Lower lobe of right lung (tissue), 2 donors: ENCODE data around the gene ANKS3. TPM values are rescaled to one million over a fixed set of nuclear protein-coding genes. Genes with fewer than 3 reads are reported as not detected.

Experiments used
- ATAC-seq, 2 donors: fragments of 200-7000 bp; cut with Tn5 transposase; one replicate each; pipeline ENCODE4 v1.9.1; 2020 to 2022; ENCODE audit warnings: mild to moderate bottlenecking in 2 of 2, moderate library complexity in 2 of 2
- DNase-seq: peaks from one replicate; pipeline ENCODE4 v3.0.0-alpha.2; 2020
- H3K27ac ChIP-seq: fragments of 200-600 bp; one replicate; pipeline ENCODE4 v1.8.0; 2022
- H3K27me3 ChIP-seq: fragments of 200-600 bp; one replicate; pipeline ENCODE4 v1.8.0; 2022; ENCODE audit warnings: low read depth
- H3K36me3 ChIP-seq: fragments of 200-600 bp; one replicate; pipeline ENCODE4 v1.8.0; 2022; ENCODE audit warnings: mild to moderate bottlenecking
- H3K4me1 ChIP-seq: fragments of 200-600 bp; one replicate; pipeline ENCODE4 v1.8.0; 2022
- H3K4me3 ChIP-seq: fragments of 200-600 bp; one replicate; pipeline ENCODE4 v1.8.0; 2022; ENCODE audit warnings: mild to moderate bottlenecking
- H3K9me3 ChIP-seq: fragments of 200-600 bp; one replicate; pipeline ENCODE4 v1.8.0; 2022
- intact Hi-C: fragments of 100-400 bp; cut with DNase I; formaldehyde crosslinking; loops from one replicate; pipeline ENCODE4 v1.11.0; 2022
- total RNA-seq: library from RNA; stranded (reverse); fragmentation: NEBNext Ultra II Directional; extraction: Animal tissue kit (Norgen Biotek cat#: 25700); gene quantifications from one replicate; pipeline ENCODE4 v1.2.1, GENCODE V29; 2021
- TF ChIP-seq, protein P1 (sequence below): fragments of 200-600 bp; IDR thresholded peaks from one replicate; pipeline ENCODE4 v1.8.0; 2022; ENCODE audit warnings: antibody characterized with exemption, mild to moderate bottlenecking
- donor health status: DM: no; HTN: yes; CAD: no; lungs with severe emphysema.

Gene ANKS3
- total RNA-seq, 1 donor from 2014 or later = 20.6 TPM

DNA sequence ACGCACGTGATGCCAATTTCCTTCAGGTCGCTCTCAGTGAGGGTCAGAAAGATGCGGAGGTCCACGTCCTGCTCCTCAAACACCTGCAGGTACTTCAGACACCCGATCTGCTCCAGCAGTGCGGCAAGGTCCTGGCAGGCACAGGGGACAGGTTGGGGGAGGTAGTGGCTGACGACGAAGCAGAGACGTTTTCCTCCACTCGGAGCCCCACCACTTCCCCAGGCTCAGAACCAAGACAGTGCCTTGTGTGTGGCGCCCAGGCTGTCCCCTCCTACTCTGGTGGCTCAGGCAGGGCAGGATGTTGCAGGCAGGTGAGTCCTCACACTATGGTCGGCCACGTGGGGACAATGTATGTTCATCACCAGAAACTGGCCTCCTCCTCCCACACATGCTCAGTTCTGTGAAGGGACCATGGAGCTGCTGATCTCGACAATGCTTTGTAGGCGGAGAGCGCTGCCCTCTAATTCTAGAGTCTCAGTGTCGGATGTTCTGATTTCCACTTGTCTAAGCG, 35.0 kb downstream of the ANKS3 start:
- Histone ChIP-seq H3K36me3 (peaks cover 86% of the 10 kb centered on the region), H3K9me3 (no peaks in the 10 kb centered on the region), H3K27ac (no peak overlapping the region), H3K27me3 (no peaks in the 10 kb centered on the region), H3K4me1 (peaks cover 11% of the 10 kb centered on the region), H3K4me3 (no peak overlapping the region)
- ATAC-seq (no peak), DNase-seq (no peak)
- TF ChIP-seq, protein P1, sequence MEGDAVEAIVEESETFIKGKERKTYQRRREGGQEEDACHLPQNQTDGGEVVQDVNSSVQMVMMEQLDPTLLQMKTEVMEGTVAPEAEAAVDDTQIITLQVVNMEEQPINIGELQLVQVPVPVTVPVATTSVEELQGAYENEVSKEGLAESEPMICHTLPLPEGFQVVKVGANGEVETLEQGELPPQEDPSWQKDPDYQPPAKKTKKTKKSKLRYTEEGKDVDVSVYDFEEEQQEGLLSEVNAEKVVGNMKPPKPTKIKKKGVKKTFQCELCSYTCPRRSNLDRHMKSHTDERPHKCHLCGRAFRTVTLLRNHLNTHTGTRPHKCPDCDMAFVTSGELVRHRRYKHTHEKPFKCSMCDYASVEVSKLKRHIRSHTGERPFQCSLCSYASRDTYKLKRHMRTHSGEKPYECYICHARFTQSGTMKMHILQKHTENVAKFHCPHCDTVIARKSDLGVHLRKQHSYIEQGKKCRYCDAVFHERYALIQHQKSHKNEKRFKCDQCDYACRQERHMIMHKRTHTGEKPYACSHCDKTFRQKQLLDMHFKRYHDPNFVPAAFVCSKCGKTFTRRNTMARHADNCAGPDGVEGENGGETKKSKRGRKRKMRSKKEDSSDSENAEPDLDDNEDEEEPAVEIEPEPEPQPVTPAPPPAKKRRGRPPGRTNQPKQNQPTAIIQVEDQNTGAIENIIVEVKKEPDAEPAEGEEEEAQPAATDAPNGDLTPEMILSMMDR = no peak
- intact Hi-C loops = no loop called here

DNA sequence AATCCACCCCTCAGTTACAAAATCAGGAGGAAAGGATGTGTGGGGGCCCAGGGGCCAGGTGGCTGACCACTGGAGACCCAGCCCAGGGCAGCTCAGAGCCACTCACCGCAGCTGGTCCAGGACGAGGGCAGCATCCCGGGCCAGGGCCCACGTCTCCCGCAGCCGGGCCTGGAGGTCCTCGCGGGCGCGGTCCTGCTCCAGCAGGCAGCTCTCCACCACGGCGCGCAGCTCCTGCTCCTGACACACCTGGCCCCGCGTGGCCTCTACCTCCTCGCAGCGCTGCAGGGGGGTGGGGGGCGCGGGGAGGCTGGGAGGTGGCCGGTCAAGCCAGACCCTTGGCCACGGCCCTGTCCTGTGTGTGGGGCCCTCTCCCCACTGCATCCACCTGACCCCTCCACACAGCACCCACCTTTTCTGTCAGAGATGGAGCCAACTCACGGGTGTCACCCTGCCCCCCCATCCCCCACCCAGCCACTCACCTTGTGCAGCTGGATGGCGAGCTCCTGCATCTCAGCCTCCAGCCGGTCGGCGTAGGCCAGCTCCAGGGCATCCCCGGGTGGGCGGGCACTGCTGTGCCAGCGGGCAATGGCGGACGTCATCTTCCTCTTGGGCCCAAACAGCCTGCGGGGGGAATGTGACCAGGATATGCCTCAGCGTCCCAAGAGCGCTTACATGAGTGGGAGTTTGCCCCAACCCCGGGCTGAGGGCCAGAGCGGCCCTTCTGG, 35.6 kb downstream of the ANKS3 start:
- peaks cover 11% of the 10 kb centered on the region for H3K4me1 ChIP-seq
- H3K9me3 ChIP-seq = no peaks in the 10 kb centered on the region
- TF ChIP-seq, protein P1 = no peak
- H3K36me3 ChIP-seq = peaks cover 79% of the 10 kb centered on the region
- ATAC-seq (no peak), DNase-seq (no peak)
- no peak overlapping the region for H3K27ac ChIP-seq
- H3K27me3 ChIP-seq = no peaks in the 10 kb centered on the region
- no peak overlapping the region for H3K4me3 ChIP-seq
- intact Hi-C loops = no loop called here

DNA sequence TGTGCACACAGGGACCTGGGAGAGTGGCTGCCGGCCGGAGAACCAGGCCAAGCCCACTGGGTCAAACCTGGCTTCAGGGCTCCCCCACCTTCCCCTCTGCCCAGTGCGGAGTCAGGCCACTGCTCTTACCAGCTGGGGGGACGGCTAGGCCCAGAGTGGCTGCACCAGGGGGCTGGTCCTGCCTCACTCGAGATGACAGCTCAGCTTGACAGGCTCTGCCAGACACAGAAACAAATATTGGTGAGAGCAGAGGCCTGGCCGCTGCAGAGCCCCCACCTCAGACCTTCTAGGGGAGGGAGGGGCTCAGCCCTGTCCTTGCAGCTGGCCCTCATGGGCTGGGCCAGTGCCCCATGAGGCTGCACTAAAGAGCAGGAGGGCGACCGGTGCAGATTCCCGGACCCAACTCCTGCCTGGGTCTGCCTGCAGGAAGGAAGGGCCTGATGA, 36.2 kb downstream of the ANKS3 start:
- no peaks in the 10 kb centered on the region for H3K27me3 ChIP-seq
- DNase-seq (no peak), ATAC-seq (no peak)
- H3K4me1 ChIP-seq = peaks cover 15% of the 10 kb centered on the region
- H3K9me3 ChIP-seq = no peaks in the 10 kb centered on the region
- TF ChIP-seq, protein P1 = no peak
- peaks cover 78% of the 10 kb centered on the region for H3K36me3 ChIP-seq
- H3K27ac ChIP-seq = no peak overlapping the region
- H3K4me3 ChIP-seq = no peak overlapping the region
- intact Hi-C loops = no loop called here

DNA sequence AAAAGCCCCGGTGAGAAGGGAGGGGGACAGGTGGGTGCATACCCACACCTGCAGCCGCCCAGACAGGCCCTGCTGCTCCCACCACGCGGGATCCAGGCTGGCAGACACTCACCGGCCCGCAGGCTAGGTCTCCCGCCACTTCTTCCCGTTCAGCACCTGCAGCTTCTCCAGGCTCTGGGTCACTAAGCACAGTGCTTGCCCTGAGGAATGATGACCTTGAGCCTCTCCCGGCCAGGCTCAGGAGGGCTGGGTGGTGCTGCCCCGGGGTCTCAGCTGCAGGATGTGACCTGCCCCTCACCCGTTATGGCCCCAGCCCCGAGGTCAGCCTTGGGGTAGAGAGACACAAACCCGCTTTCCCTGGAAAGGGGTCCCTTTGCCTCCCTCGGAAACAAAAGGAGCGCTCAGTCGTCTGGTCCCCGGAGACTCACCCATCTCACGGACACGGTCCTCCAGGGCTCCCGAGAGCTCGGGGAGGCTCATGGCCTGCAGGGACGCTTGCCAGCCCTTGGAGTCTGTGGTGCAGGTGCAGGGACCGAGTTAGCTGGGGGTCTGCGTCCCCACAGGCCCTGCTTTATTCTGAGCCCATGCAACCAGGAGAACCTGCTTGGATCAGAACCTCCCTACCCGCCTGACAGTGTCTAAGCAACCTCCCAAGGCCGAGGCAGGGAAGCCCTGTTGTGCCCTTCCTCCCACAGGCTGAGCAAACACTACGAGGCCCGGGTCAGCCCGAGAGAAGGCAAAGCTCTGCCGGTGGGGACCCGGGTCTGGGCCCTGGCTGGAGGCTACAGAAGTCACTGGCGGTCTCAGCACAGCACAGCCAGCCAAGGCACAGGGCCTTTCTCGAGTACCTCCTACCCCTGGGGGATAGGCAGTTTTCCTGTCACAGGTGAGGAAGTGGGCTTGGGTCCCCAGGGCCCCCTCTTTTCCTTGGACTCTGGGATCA, 36.9 kb downstream of the ANKS3 start:
- intact Hi-C loops = no loop called here
- H3K27me3 ChIP-seq = no peaks in the 10 kb centered on the region
- H3K27ac ChIP-seq = no peak overlapping the region
- no peak overlapping the region for H3K4me3 ChIP-seq
- TF ChIP-seq, protein P1 = no peak
- no peak for DNase-seq
- peaks cover 22% of the 10 kb centered on the region for H3K4me1 ChIP-seq
- ATAC-seq = no peak
- H3K9me3 ChIP-seq = no peaks in the 10 kb centered on the region
- H3K36me3 ChIP-seq = peaks cover 71% of the 10 kb centered on the region

DNA sequence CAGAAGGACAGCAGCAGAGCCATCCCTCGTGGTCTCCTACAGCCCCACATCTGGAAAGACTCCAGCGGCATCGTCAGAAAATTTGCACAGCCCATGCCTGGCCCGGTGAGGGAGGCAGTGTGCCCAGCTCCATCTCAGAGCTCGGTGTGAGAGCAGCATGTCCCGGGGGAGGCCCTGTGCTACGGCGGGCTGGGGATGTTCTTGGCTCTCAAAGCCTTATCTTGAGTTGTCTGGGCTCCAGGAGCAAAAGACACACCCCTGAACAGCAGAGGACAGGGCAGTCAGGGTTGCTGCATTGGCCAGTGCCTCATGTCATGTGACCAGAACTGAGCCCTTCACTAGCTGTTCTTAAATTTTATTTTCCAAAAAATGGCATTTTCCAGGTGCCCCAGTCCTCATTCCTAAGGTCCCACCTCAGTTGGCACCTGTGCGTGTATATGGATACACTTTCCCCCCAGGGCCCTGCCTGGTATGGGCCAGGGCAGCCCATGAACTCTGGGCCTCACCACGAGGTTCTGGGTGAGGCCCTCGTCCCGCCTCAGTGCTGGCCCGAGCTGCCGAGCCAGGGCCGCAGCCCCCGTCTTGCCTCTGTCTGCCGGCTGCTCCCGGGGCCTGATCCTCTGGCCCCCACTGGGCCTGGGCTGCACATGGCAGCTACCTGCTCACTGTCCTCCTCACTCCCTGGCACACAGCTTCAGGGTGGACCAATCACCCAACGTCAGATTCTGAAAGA, 37.7 kb downstream of the ANKS3 start:
- H3K27ac ChIP-seq = no peak overlapping the region

More for the DNA sequence above, 37.7 kb downstream of the ANKS3 start:
- intact Hi-C loops = no loop called here
- H3K27me3 ChIP-seq = no peaks in the 10 kb centered on the region
- H3K4me3 ChIP-seq = no peak overlapping the region
- no peaks in the 10 kb centered on the region for H3K9me3 ChIP-seq
- ATAC-seq (no peak), DNase-seq (no peak)
- TF ChIP-seq, protein P1 = no peak
- H3K4me1 ChIP-seq = peaks cover 25% of the 10 kb centered on the region
- peaks cover 62% of the 10 kb centered on the region for H3K36me3 ChIP-seq
